Effector memory CD4-positive, alpha-beta T cell (primary cell): ENCODE results near the gene GLT8D1.
A peak's percentile ranks its signal among the peaks of the same experiment; 100 is the strongest.

Experiments
- DNase-seq, 3 donors: peaks; one replicate each; pipeline ENCODE4 v3.0.0-alpha.2; 2020
- H3K27ac ChIP-seq: 2 replicates; pipeline ENCODE4 v1.7.0; 2013; ENCODE audit warnings: mild to moderate bottlenecking, low read length, moderate library complexity; ENCODE audit not compliant: insufficient read depth, poor library complexity, severe bottlenecking
- H3K27me3 ChIP-seq: replicated peaks from 2 replicates; pipeline ENCODE4 v1.7.0; 2013; ENCODE audit warnings: mild to moderate bottlenecking, low read length; ENCODE audit not compliant: insufficient read depth, control insufficient read depth, poor library complexity, severe bottlenecking
- H3K36me3 ChIP-seq: 2 replicates; pipeline ENCODE4 v1.7.0; 2013; ENCODE audit warnings: mild to moderate bottlenecking, low read length, moderate library complexity; ENCODE audit not compliant: control insufficient read depth, insufficient read depth
- H3K4me1 ChIP-seq: 2 replicates; pipeline ENCODE4 v1.7.0; 2013; ENCODE audit warnings: low read length, mild to moderate bottlenecking; ENCODE audit not compliant: control insufficient read depth, insufficient read depth, poor library complexity, severe bottlenecking
- H3K4me3 ChIP-seq: 2 replicates; pipeline ENCODE4 v1.7.0; 2013; ENCODE audit warnings: low read length, low read depth, mild to moderate bottlenecking; ENCODE audit not compliant: insufficient read depth, poor library complexity, severe bottlenecking
- H3K9me3 ChIP-seq: 2 replicates; pipeline ENCODE4 v1.7.0; 2013; ENCODE audit warnings: mild to moderate bottlenecking, low read length, moderate library complexity; ENCODE audit not compliant: control insufficient read depth
- total RNA-seq, 3 donors: gene quantifications; one replicate each; lab custom pipeline; 2026; lab: John Stamatoyannopoulos, UW

The GLT8D1 gene
- 18.5 to 31.4 (median 20.9) reads per million in 3 donors for total RNA-seq

- peak; percentile 73 to 80 (median 79) for DNase-seq
- H3K4me1 ChIP-seq = peaks cover 20% of the 10 kb centered on the region
- peak within 1 kb of the TSS; percentile 92 for H3K27ac ChIP-seq
- H3K4me3 ChIP-seq = peak within 1 kb of the TSS; percentile 90
- peaks cover 10% of the 10 kb centered on the region for H3K36me3 ChIP-seq
- no peaks in the 10 kb centered on the region for H3K9me3 ChIP-seq
- H3K27me3 ChIP-seq = no peaks in the 10 kb centered on the region
Observed at GRCh38 chr3:52705688-52706686, at the start of gene GLT8D1, which contains the start of gene SPCS1. Gene GLT8D1 (minus strand): TSS chr3:52705791. CDS start chr3:52700460, 5,331 bp downstream. Gene SPCS1 (plus strand): TSS chr3:52706106. CDS start chr3:52706247, 141 bp downstream.

GRCh38 chr3:52754373-52754772, 48.8 kb upstream of the GLT8D1 start:
- DNase-seq = no peak
- no peaks in the 10 kb centered on the region for H3K4me1 ChIP-seq
- H3K27me3 ChIP-seq = no peaks in the 10 kb centered on the region
- no peak overlapping the region for H3K4me3 ChIP-seq
- no peak overlapping the region for H3K27ac ChIP-seq
- no peaks in the 10 kb centered on the region for H3K9me3 ChIP-seq
- peaks cover 28% of the 10 kb centered on the region for H3K36me3 ChIP-seq

- H3K9me3 ChIP-seq = no peaks in the 10 kb centered on the region
- no peaks in the 10 kb centered on the region for H3K4me1 ChIP-seq
- H3K36me3 ChIP-seq = peaks cover 25% of the 10 kb centered on the region
- H3K4me3 ChIP-seq = no peak overlapping the region
- no peaks in the 10 kb centered on the region for H3K27me3 ChIP-seq
- no peak for DNase-seq
- no peak overlapping the region for H3K27ac ChIP-seq
Observed at GRCh38 chr3:52752045-52752660, 46.6 kb upstream of the GLT8D1 start.

GRCh38 chr3:52743721-52744120, 38.1 kb upstream of the GLT8D1 start:
- no peak for DNase-seq
- Histone ChIP-seq H3K27ac (no peak overlapping the region), H3K36me3 (peaks cover 50% of the 10 kb centered on the region), H3K4me3 (no peak overlapping the region), H3K4me1 (no peaks in the 10 kb centered on the region), H3K9me3 (no peaks in the 10 kb centered on the region), H3K27me3 (no peaks in the 10 kb centered on the region)

GRCh38 chr3:52743152-52743551, 37.6 kb upstream of the GLT8D1 start:
- Histone ChIP-seq H3K9me3 (no peaks in the 10 kb centered on the region), H3K27me3 (no peaks in the 10 kb centered on the region), H3K36me3 (peaks cover 50% of the 10 kb centered on the region), H3K4me3 (no peak overlapping the region), H3K27ac (no peak overlapping the region), H3K4me1 (no peaks in the 10 kb centered on the region)
- DNase-seq = no peak

- no peak for DNase-seq
- no peak overlapping the region for H3K4me3 ChIP-seq
- H3K36me3 ChIP-seq = peaks cover 50% of the 10 kb centered on the region
- no peak overlapping the region for H3K27ac ChIP-seq
- no peaks in the 10 kb centered on the region for H3K27me3 ChIP-seq
- H3K9me3 ChIP-seq = no peaks in the 10 kb centered on the region
- H3K4me1 ChIP-seq = no peaks in the 10 kb centered on the region
Observed at GRCh38 chr3:52742418-52743041, 36.9 kb upstream of the GLT8D1 start.

- no peak overlapping the region for H3K4me3 ChIP-seq
- H3K27ac ChIP-seq = no peak overlapping the region
- no peak for DNase-seq
- H3K9me3 ChIP-seq = no peaks in the 10 kb centered on the region
- H3K36me3 ChIP-seq = peaks cover 31% of the 10 kb centered on the region
- H3K27me3 ChIP-seq = no peaks in the 10 kb centered on the region
- H3K4me1 ChIP-seq = no peaks in the 10 kb centered on the region
Observed at GRCh38 chr3:52739730-52740129, 34.1 kb upstream of the GLT8D1 start.

GRCh38 chr3:52733256-52733891, 27.8 kb upstream of the GLT8D1 start:
- no peaks in the 10 kb centered on the region for H3K4me1 ChIP-seq
- no peaks in the 10 kb centered on the region for H3K27me3 ChIP-seq
- H3K36me3 ChIP-seq = peaks cover 28% of the 10 kb centered on the region
- no peaks in the 10 kb centered on the region for H3K9me3 ChIP-seq
- DNase-seq = no peak
- no peak overlapping the region for H3K4me3 ChIP-seq
- H3K27ac ChIP-seq = no peak overlapping the region

GRCh38 chr3:52731590-52731989, 26.0 kb upstream of the GLT8D1 start:
- Histone ChIP-seq H3K27me3 (no peaks in the 10 kb centered on the region), H3K4me3 (no peak overlapping the region), H3K27ac (no peak overlapping the region), H3K4me1 (no peaks in the 10 kb centered on the region), H3K9me3 (no peaks in the 10 kb centered on the region), H3K36me3 (peaks cover 27% of the 10 kb centered on the region)
- no peak for DNase-seq
